ENCODE data around the gene ARMH1. TPM values are rescaled to one million over a fixed set of nuclear protein-coding genes. Genes with fewer than 3 reads are reported as not detected.
A peak's percentile ranks its signal among the peaks of the same experiment; 100 is the strongest.
"Not testable (repeated sequence)": the region's sequence is repeated elsewhere in the genome, so short reads cannot be mapped to it uniquely, and the experiment has no call there.

The ARMH1 gene
- total and polyA plus RNA-seq, 4 donors = 0.63 to 6.7 (median 1.8) TPM

DNA sequence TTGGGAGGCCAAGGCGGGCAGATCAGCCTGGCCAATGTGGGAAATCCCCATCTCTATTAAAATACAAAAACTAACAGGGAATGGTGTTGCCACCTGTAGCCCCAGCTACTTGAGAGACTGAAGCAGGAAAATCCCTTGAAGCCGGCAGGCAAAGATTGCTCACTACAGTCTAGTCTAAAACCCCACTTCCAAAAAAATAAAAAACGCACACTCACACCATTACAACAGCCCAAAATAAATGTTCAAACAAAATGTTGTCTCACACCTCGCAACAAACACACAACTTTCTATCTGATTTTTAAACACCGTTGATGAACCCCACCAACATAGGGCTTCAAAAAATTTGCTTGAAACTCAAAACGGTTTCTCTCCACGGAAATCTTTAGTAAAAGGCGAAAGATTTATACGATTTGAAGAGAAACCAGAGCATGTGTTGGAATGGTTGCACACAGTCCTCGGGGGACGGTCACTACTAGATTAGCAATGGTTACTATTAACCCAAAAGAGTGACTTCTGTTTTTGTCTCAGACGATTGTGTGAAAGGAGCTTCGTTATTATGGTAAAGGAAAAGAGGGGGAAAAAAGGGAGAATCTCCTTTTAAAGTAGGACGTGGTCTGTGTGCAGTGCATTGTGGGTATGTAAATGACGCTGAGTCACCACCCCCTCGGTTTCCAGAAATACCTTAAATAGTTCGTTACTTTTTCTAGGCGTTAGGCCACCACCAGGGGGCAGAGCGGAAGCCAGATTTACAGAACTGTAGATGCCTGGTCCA, 56.4 kb downstream of the ARMH1 start, which contains the start of gene RNU5D-1:
Gene RNU5D-1 (minus strand): TSS at position 430 of the 772 bp plus-strand sequence.
- ATAC-seq (ENCODE audit: low FRiP score) (peak; percentile 94), DNase-seq (peak; percentile 96 to 98)
- no peaks in the 10 kb centered on the region for H3K27me3 ChIP-seq (ENCODE audit: control insufficient read depth in 1 of 2, insufficient read depth in 2 of 2, low read length in 1 of 2)
- intact Hi-C loops (cut with DNase I) = loop anchor here (5.0 to 10.0 kb wide), 4 partner anchors 74 to 571 kb away; partner anchors contain the start of genes BTBD19 (in 1 of the 2), DYNLT4 (in 1 of the 2), HECTD3 (in 1 of the 2) and PLK3 (in 1 of the 2)
- no peaks in the 10 kb centered on the region for H3K4me1 ChIP-seq (ENCODE audit: control insufficient read depth in 1 of 2, insufficient read depth in 2 of 2, low read length in 2 of 2)
- no peak within 1 kb of the TSS for H3K4me3 ChIP-seq (ENCODE audit: low read length in 2 of 2)
- no peaks in the 10 kb centered on the region for H3K9me3 ChIP-seq (ENCODE audit: control insufficient read depth, low read length)
- H3K27ac ChIP-seq (ENCODE audit: low read depth in 1 of 2, low read length in 2 of 2) = peak within 1 kb of the TSS; percentile 57 to 86
- WGBS, 2 donors = 0 to 1% methylated on average over 19 of the region's 19 CpGs
- no peaks in the 10 kb centered on the region for H3K36me3 ChIP-seq (ENCODE audit: control insufficient read depth in 1 of 2, insufficient read depth in 2 of 2, low read length in 1 of 2)

DNA sequence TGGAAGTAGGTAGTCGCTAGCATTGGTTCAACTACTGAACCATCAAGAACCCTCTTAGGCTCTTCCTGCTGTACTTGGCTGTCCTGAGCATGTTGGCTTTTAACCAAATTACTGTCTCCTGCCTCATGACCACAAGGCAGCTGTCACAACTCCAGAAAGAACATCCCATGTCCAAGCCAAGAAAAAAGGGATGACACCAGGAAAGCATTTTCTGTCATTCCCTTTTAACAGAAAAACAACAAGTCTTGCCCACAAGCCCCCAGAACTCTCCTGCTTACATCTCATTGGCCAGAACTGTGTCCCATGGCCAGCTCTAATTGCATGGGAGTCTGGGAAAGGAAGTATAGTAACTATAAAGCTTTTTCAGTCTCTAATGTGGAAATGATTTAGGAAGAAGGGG, 58.9 kb downstream of the ARMH1 start:
- H3K36me3 ChIP-seq (ENCODE audit: control insufficient read depth in 1 of 2, insufficient read depth in 2 of 2, low read length in 1 of 2) = no peaks in the 10 kb centered on the region
- intact Hi-C loops (cut with DNase I) = loop anchor here (5.0 to 10.0 kb wide), 4 partner anchors 71 to 569 kb away; partner anchors contain the start of genes BTBD19 (in 1 of the 2), DYNLT4 (in 1 of the 2), HECTD3 (in 1 of the 2) and PLK3 (in 1 of the 2)
- peak overlapping the region in 1 of 2 donors; percentile 14 for H3K27ac ChIP-seq (ENCODE audit: low read depth in 1 of 2, low read length in 2 of 2)
- H3K4me1 ChIP-seq (ENCODE audit: control insufficient read depth in 1 of 2, insufficient read depth in 2 of 2, low read length in 2 of 2) = no peaks in the 10 kb centered on the region
- H3K4me3 ChIP-seq (ENCODE audit: low read length in 2 of 2) = no peak overlapping the region
- no peaks in the 10 kb centered on the region for H3K9me3 ChIP-seq (ENCODE audit: control insufficient read depth, low read length)
- DNase-seq = no peak
- WGBS, 2 donors = 59 to 73% methylated on average over 1 of the region's 1 CpG
- no peak for ATAC-seq (ENCODE audit: low FRiP score)
- H3K27me3 ChIP-seq (ENCODE audit: control insufficient read depth in 1 of 2, insufficient read depth in 2 of 2, low read length in 1 of 2) = no peaks in the 10 kb centered on the region

DNA sequence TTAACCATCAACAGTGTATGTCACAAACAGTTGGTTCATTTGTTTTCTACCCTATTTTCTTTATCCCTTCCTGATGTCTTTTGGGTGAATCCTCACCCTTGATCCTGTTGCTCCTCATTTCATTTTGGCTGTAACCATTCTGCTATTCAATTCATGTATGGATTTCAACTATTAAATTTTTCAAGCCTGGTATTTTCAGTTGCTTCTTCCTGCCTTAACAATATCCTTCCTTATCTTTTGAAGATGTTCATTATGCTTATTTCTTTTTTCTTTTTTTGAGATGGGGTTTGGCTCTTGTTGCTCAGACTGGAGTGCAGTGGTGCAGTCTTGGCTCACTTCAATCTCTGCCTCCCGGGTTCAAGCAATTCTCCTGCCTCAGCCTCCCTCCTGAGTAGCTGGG, 59.3 kb downstream of the ARMH1 start:
- 77 to 78% methylated on average over 1 of the region's 1 CpG for WGBS, 2 donors

DNA sequence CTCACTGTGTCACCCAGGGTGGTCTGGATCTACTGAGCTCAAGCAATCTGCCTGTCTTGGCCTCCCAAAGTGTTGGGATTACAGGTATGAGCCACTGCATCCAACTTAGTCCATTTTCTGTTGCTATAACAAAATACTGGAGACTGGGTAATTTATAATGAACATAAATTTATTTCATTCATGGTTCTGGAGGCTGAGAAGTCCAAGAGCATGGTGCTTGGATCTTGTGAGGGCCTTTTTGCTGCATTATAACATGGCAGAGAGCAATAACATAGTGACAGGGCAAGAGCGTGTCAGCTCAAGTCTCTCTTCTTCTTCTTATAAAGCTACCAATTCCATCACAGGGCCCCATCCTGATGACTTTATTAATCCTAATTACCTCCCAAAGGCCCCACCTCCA, 61.5 kb downstream of the ARMH1 start:
- Histone ChIP-seq H3K4me3 (ENCODE audit: low read length in 2 of 2) (no peak overlapping the region), H3K27me3 (ENCODE audit: control insufficient read depth in 1 of 2, insufficient read depth in 2 of 2, low read length in 1 of 2) (no peaks in the 10 kb centered on the region), H3K27ac (ENCODE audit: low read depth in 1 of 2, low read length in 2 of 2) (no peak overlapping the region), H3K4me1 (ENCODE audit: control insufficient read depth in 1 of 2, insufficient read depth in 2 of 2, low read length in 2 of 2) (no peaks in the 10 kb centered on the region), H3K9me3 (ENCODE audit: control insufficient read depth, low read length) (no peaks in the 10 kb centered on the region), H3K36me3 (ENCODE audit: control insufficient read depth in 1 of 2, insufficient read depth in 2 of 2, low read length in 1 of 2) (no peaks in the 10 kb centered on the region)
- WGBS, 2 donors = 90 to 91% methylated on average over 1 of the region's 1 CpG
- ATAC-seq (ENCODE audit: low FRiP score) (no peak), DNase-seq (no peak)
- intact Hi-C loops (cut with DNase I) = loop anchor here in 1 of 2 donors (5.0 to 10.0 kb wide), 2 partner anchors 41 to 69 kb away; partner anchors contain the start of genes BTBD19, DYNLT4, PLK3 and RPS8

More for the DNA sequence above, 59.3 kb downstream of the ARMH1 start:
- Histone ChIP-seq H3K36me3 (ENCODE audit: control insufficient read depth in 1 of 2, insufficient read depth in 2 of 2, low read length in 1 of 2) (no peaks in the 10 kb centered on the region), H3K27me3 (ENCODE audit: control insufficient read depth in 1 of 2, insufficient read depth in 2 of 2, low read length in 1 of 2) (no peaks in the 10 kb centered on the region), H3K4me1 (ENCODE audit: control insufficient read depth in 1 of 2, insufficient read depth in 2 of 2, low read length in 2 of 2) (no peaks in the 10 kb centered on the region), H3K27ac (ENCODE audit: low read depth in 1 of 2, low read length in 2 of 2) (peak overlapping the region in 1 of 2 donors; percentile 14), H3K9me3 (ENCODE audit: control insufficient read depth, low read length) (no peaks in the 10 kb centered on the region), H3K4me3 (ENCODE audit: low read length in 2 of 2) (no peak overlapping the region)
- intact Hi-C loops (cut with DNase I) = loop anchor here (5.0 to 10.0 kb wide), 4 partner anchors 71 to 569 kb away; partner anchors contain the start of genes BTBD19 (in 1 of the 2), DYNLT4 (in 1 of the 2), HECTD3 (in 1 of the 2) and PLK3 (in 1 of the 2)
- DNase-seq (no peak), ATAC-seq (ENCODE audit: low FRiP score) (no peak)

DNA sequence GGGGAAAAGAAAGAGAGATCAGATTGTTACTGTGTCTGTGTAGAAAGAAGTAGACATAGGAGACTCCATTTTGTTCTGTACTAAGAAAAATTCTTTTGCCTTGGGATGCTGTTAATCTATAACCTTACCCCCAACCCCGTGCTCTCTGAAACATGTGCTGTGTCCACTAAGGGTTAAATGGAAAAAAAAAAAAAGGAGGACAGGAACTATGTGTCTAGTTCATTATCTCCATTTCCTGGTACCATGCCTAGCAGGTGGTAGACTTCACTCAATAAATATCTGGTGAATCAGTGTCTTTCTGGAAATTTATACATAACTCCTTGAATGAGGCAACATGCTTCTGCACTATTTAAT, 64.4 kb downstream of the ARMH1 start:
- DNase-seq; ATAC-seq (ENCODE audit: low FRiP score); H3K27ac ChIP-seq (ENCODE audit: low read depth in 1 of 2, low read length in 2 of 2); H3K36me3 ChIP-seq (ENCODE audit: control insufficient read depth in 1 of 2, insufficient read depth in 2 of 2, low read length in 1 of 2); H3K27me3 ChIP-seq (ENCODE audit: control insufficient read depth in 1 of 2, insufficient read depth in 2 of 2, low read length in 1 of 2); H3K4me1 ChIP-seq (ENCODE audit: control insufficient read depth in 1 of 2, insufficient read depth in 2 of 2, low read length in 2 of 2); H3K9me3 ChIP-seq (ENCODE audit: control insufficient read depth, low read length): not testable (repeated sequence)
- WGBS, 2 donors = 77 to 87% methylated on average over 1 of the region's 1 CpG
- peak overlapping the region in 1 of 2 donors; percentile 47 for H3K4me3 ChIP-seq (ENCODE audit: low read length in 2 of 2)
- intact Hi-C loops (cut with DNase I) = loop anchor here (2.0 to 10.0 kb wide), 3 partner anchors 36 to 66 kb away; partner anchors contain the start of genes RPS8 (in 2 of the 2), BTBD19 (in 1 of the 2), DYNLT4 (in 1 of the 2) and PLK3 (in 1 of the 2)

DNA sequence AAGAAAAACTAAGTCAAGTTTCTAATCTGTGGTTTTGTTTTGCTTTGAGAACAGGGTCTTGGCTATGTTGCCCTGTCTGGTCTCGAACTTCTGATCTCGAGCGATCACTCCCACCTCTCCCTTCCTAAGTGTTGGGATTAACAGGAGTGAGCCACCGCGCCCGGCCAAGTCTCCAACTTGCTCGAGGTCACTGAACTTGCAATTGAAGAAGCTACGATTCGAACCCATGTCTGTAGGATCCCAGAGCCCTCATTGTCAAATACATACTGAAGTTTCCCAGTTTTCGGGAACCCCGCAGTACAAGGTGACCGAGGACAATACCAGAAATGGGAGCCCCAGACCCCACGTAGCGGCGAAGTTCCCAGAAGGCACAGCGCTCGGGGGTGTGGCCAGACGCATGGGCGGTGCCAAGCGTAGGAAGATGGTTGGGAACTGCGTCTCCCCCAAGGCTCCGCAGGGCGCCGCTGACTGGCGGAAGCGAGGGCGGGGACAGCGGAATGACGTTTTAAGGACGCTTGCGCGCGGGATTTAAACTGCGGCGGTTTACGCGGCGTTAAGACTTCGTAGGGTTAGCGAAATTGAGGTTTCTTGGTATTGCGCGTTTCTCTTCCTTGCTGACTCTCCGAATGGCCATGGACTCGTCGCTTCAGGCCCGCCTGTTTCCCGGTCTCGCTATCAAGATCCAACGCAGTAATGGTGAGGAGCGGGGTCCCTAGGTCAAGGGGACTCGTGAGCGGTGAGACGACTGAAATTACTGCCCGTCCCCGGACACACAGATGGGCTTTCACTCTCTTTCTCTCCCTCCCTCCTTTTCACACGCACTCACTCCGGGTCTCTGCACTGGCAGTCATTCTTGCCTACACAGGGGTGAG, 65.0 kb downstream of the ARMH1 start, which contains the start of gene KIF2C:
Gene KIF2C (plus strand): TSS at position 531 of the 872 bp plus-strand sequence. CDS start 96 bp downstream, at position 627.
- ATAC-seq (ENCODE audit: low FRiP score) (peak; percentile 99), DNase-seq (peak; percentile 98 to 99)
- Histone ChIP-seq H3K9me3 (ENCODE audit: control insufficient read depth, low read length) (no peaks in the 10 kb centered on the region), H3K4me3 (ENCODE audit: low read length in 2 of 2) (peak within 1 kb of the TSS; percentile 23 to 47), H3K27me3 (ENCODE audit: control insufficient read depth in 1 of 2, insufficient read depth in 2 of 2, low read length in 1 of 2) (no peaks in the 10 kb centered on the region), H3K36me3 (ENCODE audit: control insufficient read depth in 1 of 2, insufficient read depth in 2 of 2, low read length in 1 of 2) (no peaks in the 10 kb centered on the region), H3K4me1 (ENCODE audit: control insufficient read depth in 1 of 2, insufficient read depth in 2 of 2, low read length in 2 of 2) (no peaks in the 10 kb centered on the region), H3K27ac (ENCODE audit: low read depth in 1 of 2, low read length in 2 of 2) (peak within 1 kb of the TSS in 1 of 2 donors; percentile 18)
- WGBS, 2 donors = 0 to 1% methylated on average over 57 of the region's 57 CpGs
- intact Hi-C loops (cut with DNase I) = loop anchor here (2.0 to 10.0 kb wide), 3 partner anchors 35 to 65 kb away; partner anchors contain the start of genes RPS8 (in 2 of the 2), BTBD19 (in 1 of the 2), DYNLT4 (in 1 of the 2) and PLK3 (in 1 of the 2)

DNA sequence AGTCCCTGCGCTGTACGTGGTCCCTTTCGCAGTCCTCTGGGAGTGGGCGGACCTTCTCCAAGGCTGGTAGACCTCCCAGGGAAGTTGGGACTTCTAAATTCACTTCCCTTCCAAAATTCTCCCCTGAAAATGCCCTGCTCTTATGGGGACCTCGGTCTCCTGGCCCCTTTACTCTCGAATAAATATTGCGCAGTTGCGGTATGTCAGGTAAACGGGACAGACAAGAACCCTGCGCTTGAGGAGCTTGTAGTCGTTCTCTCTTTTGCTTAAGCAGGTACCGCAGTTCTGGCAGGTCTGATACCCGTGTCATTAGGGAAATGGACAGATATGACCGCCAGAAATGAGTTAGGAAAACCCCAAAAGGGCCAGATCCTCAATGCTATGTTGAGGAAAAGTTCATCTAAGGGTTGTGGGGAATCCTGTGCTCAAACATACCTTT, 65.7 kb downstream of the ARMH1 start:
- 3 to 5% methylated on average over 14 of the region's 14 CpGs for WGBS, 2 donors
- intact Hi-C loops (cut with DNase I) = no loop called here
- H3K4me3 ChIP-seq (ENCODE audit: low read length in 2 of 2) = no peak overlapping the region

DNA sequence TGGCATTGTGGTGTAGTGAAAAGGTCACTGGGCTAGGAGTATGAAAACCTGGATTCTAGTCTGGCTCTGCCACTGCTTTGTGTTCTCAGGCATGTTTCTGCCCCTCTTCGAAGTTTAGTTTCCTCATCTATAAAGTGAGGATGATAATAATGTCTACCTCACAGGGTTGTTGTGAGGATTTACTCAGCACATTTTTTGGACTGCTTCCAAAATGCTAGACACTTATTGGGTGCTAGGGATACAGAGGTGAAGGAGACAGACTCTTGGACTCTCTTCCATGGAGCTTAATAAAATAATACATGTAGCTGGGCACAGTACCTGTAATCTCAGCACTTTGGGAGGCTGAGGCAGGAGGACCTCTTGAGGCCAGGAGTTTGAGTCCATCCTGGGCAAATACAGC, 68.7 kb downstream of the ARMH1 start:
- Histone ChIP-seq H3K27me3 (ENCODE audit: control insufficient read depth in 1 of 2, insufficient read depth in 2 of 2, low read length in 1 of 2) (no peaks in the 10 kb centered on the region), H3K27ac (ENCODE audit: low read depth in 1 of 2, low read length in 2 of 2) (no peak overlapping the region), H3K4me1 (ENCODE audit: control insufficient read depth in 1 of 2, insufficient read depth in 2 of 2, low read length in 2 of 2) (no peaks in the 10 kb centered on the region), H3K4me3 (ENCODE audit: low read length in 2 of 2) (no peak overlapping the region), H3K36me3 (ENCODE audit: control insufficient read depth in 1 of 2, insufficient read depth in 2 of 2, low read length in 1 of 2) (no peaks in the 10 kb centered on the region), H3K9me3 (ENCODE audit: control insufficient read depth, low read length) (no peaks in the 10 kb centered on the region)
- intact Hi-C loops (cut with DNase I) = no loop called here
- WGBS, 2 donors = 79 to 92% methylated on average over 1 of the region's 1 CpG
- ATAC-seq (ENCODE audit: low FRiP score) (no peak), DNase-seq (no peak)

More for the DNA sequence above, 65.7 kb downstream of the ARMH1 start:
- DNase-seq = no peak
- Histone ChIP-seq H3K27me3 (ENCODE audit: control insufficient read depth in 1 of 2, insufficient read depth in 2 of 2, low read length in 1 of 2) (no peaks in the 10 kb centered on the region), H3K27ac (ENCODE audit: low read depth in 1 of 2, low read length in 2 of 2) (no peak overlapping the region), H3K9me3 (ENCODE audit: control insufficient read depth, low read length) (no peaks in the 10 kb centered on the region), H3K4me1 (ENCODE audit: control insufficient read depth in 1 of 2, insufficient read depth in 2 of 2, low read length in 2 of 2) (no peaks in the 10 kb centered on the region), H3K36me3 (ENCODE audit: control insufficient read depth in 1 of 2, insufficient read depth in 2 of 2, low read length in 1 of 2) (no peaks in the 10 kb centered on the region)
- peak; percentile 4 for ATAC-seq (ENCODE audit: low FRiP score)

All from aorta (tissue), 5 donors.